Endothelial cell of umbilical vein (primary cell): ENCODE data around the gene PAPLN.

Source experiments
- EZH2 ChIP-seq: IDR thresholded peaks from 2 replicates; pipeline ENCODE4 v1.6.1; 2012; ENCODE audit warnings: borderline replicate concordance, low read depth, mild to moderate bottlenecking, moderate library complexity, low read length, inconsistent platforms; ENCODE audit not compliant: severe bottlenecking
- FOS ChIP-seq: IDR thresholded peaks from 2 replicates; pipeline ENCODE4 v1.6.1; 2011; ENCODE audit warnings: mild to moderate bottlenecking, low read length, moderate library complexity, borderline replicate concordance; ENCODE audit not compliant: insufficient read depth
- POLR2A ChIP-seq: IDR thresholded peaks from 2 replicates; pipeline ENCODE4 v1.6.1; 2012; ENCODE audit warnings: low read depth, mild to moderate bottlenecking, control low read depth, low read length
- POLR2AphosphoS5 ChIP-seq: IDR thresholded peaks from 2 replicates; pipeline ENCODE4 v1.6.1; 2012; ENCODE audit warnings: low read depth, mild to moderate bottlenecking, control low read depth, low read length, moderate library complexity; ENCODE audit not compliant: insufficient read depth
- TF ChIP-seq, protein P1 (sequence below), 2 donors: IDR thresholded peaks; 1 replicate in 1 of 2; 2 replicates in 1 of 2; pipeline ENCODE4 v1.5.1; 2011; ENCODE audit warnings: low read length in 2 of 2, mild to moderate bottlenecking in 2 of 2, moderate library complexity in 2 of 2, control low read depth in 1 of 2, inconsistent platforms in 1 of 2, low read depth in 1 of 2; ENCODE audit not compliant: insufficient read depth in 1 of 2; ENCODE audit errors: extremely low read depth in 1 of 2
- TF ChIP-seq, protein P2 (sequence below): IDR thresholded peaks from 2 replicates; pipeline ENCODE4 v1.6.1; 2011; ENCODE audit not compliant: insufficient read depth, insufficient read length

DNA sequence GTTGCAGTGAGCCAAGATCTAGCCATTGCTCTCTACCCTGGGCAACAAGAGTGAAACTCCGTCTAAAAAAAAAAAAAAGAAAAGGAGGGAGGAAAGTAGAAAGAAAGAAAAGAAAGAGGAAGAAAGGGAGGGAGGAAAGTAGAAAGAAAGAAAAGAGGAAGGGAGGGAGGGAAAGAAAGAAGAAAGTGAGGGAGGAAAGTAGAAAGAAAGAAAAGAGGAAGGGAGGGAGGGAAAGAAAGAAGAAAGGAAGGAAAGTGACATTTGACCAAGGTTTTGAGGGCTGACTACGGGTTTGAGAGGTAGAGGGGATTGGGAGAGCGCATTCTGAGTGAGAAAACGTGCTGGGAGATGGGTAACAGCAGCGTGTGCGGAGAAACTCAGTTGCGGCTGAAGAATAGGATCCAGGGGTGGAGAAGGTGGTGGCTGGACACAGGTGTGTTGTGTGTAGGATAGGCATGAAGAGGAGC is 521 bp upstream of the PAPLN start:
- TF ChIP-seq, protein P1, sequence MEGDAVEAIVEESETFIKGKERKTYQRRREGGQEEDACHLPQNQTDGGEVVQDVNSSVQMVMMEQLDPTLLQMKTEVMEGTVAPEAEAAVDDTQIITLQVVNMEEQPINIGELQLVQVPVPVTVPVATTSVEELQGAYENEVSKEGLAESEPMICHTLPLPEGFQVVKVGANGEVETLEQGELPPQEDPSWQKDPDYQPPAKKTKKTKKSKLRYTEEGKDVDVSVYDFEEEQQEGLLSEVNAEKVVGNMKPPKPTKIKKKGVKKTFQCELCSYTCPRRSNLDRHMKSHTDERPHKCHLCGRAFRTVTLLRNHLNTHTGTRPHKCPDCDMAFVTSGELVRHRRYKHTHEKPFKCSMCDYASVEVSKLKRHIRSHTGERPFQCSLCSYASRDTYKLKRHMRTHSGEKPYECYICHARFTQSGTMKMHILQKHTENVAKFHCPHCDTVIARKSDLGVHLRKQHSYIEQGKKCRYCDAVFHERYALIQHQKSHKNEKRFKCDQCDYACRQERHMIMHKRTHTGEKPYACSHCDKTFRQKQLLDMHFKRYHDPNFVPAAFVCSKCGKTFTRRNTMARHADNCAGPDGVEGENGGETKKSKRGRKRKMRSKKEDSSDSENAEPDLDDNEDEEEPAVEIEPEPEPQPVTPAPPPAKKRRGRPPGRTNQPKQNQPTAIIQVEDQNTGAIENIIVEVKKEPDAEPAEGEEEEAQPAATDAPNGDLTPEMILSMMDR (IDR thresholded peaks at IDR 0.05; ENCODE audit: extremely low read depth in 1 of 2, insufficient read depth in 1 of 2, low read depth in 1 of 2, low read length in 2 of 2) = no peak
- no peak for TF ChIP-seq FOS
- TF ChIP-seq POLR2A = no peak
- no peak for TF ChIP-seq POLR2AphosphoS5
- no peak for TF ChIP-seq EZH2
- TF ChIP-seq, protein P2, sequence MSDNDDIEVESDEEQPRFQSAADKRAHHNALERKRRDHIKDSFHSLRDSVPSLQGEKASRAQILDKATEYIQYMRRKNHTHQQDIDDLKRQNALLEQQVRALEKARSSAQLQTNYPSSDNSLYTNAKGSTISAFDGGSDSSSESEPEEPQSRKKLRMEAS = no peak
